ENCODE data around the gene CDC20B.

CDC20B gene

GRCh38 chr5:55205001-55205400 lies 32.0 kb upstream of the CDC20B start:
- no peak for TF ChIP-seq CTCF (IDR thresholded peaks at IDR 0.05; ENCODE audit: low read depth, low read length)
- H3K4me3 ChIP-seq (ENCODE audit: low read depth, low read length): no peak overlapping the region

- no peak for TF ChIP-seq CTCF (IDR thresholded peaks at IDR 0.05; ENCODE audit: low read depth, low read length)
- no peak overlapping the region for H3K4me3 ChIP-seq (ENCODE audit: low read depth, low read length)
Measured at GRCh38 chr5:55191165-55191564, 18.2 kb upstream of the CDC20B start.

- TF ChIP-seq CTCF (IDR thresholded peaks at IDR 0.05; ENCODE audit: low read depth, low read length): no peak
- no peak overlapping the region for H3K4me3 ChIP-seq (ENCODE audit: low read depth, low read length)
Measured at GRCh38 chr5:55188656-55189540, 15.9 kb upstream of the CDC20B start.

GRCh38 chr5:55187370-55187769 lies 14.4 kb upstream of the CDC20B start:
- no peak overlapping the region for H3K4me3 ChIP-seq (ENCODE audit: low read depth, low read length)
- no peak for TF ChIP-seq CTCF (IDR thresholded peaks at IDR 0.05; ENCODE audit: low read depth, low read length)

- no peak for TF ChIP-seq CTCF (IDR thresholded peaks at IDR 0.05; ENCODE audit: low read depth, low read length)
- H3K4me3 ChIP-seq (ENCODE audit: low read depth, low read length): no peak overlapping the region
Measured at GRCh38 chr5:55180016-55180415, 7.0 kb upstream of the CDC20B start.

GRCh38 chr5:55177078-55177477 lies 4.1 kb upstream of the CDC20B start:
- no peak for TF ChIP-seq CTCF (IDR thresholded peaks at IDR 0.05; ENCODE audit: low read depth, low read length)

GRCh38 chr5:55176176-55176818 lies 3.3 kb upstream of the CDC20B start:
- 0 out of 2 replicates have a peak, but pooled peaks have one; percentile 6 for TF ChIP-seq CTCF (IDR thresholded peaks at IDR 0.05; ENCODE audit: low read depth, low read length)

More at GRCh38 chr5:55177078-55177477, 4.1 kb upstream of the CDC20B start:
- H3K4me3 ChIP-seq (ENCODE audit: low read depth, low read length): no peak overlapping the region; the same call in 1 of the 2 replicates

More at GRCh38 chr5:55176176-55176818, 3.3 kb upstream of the CDC20B start:
- peak overlapping the region; percentile 54 for H3K4me3 ChIP-seq (ENCODE audit: low read depth, low read length)

All from WI38 (cell line).